GM12874 (cell line): Measurements from ENCODE around the gene CDC42EP4.

ENCODE experiments used
- TF ChIP-seq, protein P1 (sequence below): IDR thresholded peaks from 2 replicates; pipeline ENCODE4 v1.5.1; 2011; ENCODE audit warnings: low read depth, mild to moderate bottlenecking, control low read depth, low read length, moderate library complexity; ENCODE audit not compliant: insufficient read depth

The CDC42EP4 gene, protein sequence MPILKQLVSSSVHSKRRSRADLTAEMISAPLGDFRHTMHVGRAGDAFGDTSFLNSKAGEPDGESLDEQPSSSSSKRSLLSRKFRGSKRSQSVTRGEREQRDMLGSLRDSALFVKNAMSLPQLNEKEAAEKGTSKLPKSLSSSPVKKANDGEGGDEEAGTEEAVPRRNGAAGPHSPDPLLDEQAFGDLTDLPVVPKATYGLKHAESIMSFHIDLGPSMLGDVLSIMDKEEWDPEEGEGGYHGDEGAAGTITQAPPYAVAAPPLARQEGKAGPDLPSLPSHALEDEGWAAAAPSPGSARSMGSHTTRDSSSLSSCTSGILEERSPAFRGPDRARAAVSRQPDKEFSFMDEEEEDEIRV

DNA sequence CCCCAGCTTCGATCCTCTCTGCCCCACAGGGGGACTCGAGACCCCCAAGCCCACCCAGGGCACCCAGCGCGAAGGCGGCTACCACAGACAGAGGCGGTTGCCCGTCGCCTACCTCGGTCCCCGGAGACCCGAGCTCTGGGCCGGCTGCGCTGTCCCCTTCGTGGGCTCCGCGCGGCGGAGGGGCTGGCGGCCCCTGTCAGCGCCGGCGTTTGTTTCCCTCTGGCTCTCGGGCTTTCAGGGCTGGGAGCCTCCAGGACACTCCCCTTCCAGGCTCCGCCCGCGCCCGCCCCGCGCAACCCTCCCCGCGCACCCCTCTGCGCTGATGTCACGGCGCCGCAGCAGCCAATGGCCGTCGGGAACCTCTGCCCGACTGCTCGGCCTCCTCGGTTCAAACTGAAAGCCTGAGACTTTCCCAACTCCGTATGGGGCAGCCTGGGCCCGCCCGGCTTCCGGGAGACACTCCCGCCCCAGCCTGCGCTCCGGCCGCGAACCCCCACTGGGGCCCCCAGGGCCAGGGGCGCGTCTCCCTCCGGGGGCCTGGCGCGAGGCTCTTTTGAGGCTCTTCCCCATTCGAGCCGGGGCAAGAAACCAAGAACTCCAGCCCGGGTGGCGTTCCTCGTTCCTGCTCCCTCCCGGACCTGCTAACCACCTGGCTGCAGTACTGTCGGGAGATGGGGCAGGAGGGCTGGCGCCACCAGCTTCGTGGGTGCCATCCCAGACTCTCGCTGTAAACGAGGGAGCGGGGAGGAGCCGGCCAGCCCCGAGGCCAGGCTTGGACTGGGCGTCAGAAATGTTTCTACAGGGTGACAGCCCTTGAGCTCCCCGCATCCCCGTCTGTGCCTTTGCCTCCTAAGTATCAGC, at the start of gene CDC42EP4:
Gene CDC42EP4, minus strand, starts transcription at position 221 of the 861 bp plus-strand sequence. CDS start 25,501 bp downstream, outside the sequence.
- TF ChIP-seq, protein P1, sequence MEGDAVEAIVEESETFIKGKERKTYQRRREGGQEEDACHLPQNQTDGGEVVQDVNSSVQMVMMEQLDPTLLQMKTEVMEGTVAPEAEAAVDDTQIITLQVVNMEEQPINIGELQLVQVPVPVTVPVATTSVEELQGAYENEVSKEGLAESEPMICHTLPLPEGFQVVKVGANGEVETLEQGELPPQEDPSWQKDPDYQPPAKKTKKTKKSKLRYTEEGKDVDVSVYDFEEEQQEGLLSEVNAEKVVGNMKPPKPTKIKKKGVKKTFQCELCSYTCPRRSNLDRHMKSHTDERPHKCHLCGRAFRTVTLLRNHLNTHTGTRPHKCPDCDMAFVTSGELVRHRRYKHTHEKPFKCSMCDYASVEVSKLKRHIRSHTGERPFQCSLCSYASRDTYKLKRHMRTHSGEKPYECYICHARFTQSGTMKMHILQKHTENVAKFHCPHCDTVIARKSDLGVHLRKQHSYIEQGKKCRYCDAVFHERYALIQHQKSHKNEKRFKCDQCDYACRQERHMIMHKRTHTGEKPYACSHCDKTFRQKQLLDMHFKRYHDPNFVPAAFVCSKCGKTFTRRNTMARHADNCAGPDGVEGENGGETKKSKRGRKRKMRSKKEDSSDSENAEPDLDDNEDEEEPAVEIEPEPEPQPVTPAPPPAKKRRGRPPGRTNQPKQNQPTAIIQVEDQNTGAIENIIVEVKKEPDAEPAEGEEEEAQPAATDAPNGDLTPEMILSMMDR, result no peak

DNA sequence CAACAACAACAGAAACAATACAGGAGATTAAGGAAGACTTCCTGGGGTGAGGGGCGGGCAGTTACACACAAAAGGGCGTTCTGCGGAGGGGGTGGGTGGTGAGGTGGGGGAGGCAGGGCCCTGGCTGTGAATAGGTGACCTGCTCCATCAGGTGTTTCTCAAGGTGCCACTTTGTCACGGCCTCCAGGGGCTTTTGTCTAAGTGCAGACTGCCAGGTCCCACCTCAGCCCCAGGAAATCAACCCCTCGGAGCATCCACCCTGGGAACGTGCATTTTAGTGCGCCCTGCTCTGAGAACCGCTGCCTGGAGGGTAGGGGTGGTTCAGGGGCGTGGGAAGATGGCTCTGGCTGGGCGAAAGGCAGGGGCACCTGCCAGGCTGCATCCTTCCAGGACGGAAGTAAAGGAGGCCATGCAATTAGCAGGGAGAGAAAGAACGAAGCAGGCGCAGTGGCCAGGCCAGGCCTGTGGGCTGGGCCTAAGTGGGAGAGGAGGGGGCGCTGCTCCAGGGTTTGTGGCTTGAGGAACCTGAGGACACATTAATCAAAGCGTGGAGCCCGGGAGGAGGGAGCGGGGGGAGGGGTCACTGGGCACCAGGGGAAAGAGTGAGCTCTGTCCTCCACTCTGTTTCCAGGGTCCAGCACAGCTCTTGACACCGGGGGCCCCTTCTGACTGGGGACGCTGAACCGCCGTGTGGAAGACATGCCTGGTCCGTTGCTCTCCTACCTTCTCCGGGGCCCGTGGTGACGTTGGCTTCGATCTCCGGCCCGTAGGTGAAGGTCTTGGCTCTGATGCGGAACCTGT, 49.4 kb upstream of the CDC42EP4 start:
- TF ChIP-seq, protein P1, result no peak

DNA sequence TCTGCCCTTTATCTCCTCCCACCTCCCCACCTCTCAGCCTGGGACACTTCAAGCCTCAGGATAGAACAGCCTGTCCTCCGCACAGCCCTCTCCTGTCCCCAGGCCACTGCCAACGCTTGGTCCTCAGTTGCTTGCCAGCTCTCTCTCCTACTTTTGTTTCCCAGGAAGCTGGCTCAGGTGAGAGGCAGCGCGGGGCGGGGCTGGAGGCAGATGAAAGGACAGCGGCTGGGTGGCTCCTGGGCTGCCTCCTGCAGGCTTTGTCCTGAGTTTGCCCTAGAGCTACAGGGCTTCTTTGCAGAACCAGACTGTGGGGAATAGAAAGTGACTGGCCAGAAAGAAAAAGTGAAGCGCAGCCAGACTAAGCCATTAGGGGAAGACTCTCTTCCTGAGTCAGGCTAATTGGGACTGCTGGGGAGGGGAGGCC, 48.2 kb upstream of the CDC42EP4 start:
- TF ChIP-seq, protein P1, result no peak

DNA sequence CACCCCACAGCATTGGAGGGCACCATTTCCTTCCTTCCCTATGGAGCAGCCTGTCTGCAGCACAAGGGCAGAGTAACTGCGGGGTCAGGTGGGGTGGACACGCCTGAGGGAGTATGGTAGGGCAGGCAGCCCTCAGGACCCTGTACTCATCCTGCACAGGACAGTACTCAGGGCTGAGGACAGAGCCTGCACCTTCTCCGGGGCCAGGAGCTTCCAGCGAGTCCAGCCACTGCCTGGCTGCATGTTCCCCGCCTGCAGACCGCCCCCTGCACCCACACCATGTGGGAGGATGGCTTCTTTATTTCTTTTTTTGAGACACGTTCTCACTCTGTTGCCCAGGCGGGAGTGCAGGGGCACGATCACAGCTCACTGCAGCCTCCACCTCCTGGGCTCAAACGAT, 47.6 kb upstream of the CDC42EP4 start:
- TF ChIP-seq, protein P1, result no peak

DNA sequence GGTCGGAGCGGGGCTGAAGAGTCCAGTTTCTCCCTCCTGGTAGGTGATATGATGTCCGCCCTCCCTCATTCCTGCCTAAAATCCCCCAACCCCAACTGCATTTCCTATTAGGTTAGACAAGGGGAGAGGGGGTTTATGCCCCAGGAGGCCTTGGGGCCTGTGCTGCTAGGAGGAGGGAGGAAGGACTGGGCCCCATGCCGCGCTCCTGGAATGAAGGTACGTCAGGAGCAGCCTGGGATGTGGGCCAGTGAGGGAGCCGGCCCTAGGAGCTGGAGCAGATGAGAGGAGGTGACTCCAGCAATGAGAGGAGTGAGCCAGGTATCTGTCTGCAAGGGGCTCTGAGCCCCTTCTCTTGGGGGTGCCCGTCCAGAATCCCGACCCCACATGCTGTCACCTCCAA, 46.9 kb upstream of the CDC42EP4 start:
- TF ChIP-seq, protein P1, result no peak

DNA sequence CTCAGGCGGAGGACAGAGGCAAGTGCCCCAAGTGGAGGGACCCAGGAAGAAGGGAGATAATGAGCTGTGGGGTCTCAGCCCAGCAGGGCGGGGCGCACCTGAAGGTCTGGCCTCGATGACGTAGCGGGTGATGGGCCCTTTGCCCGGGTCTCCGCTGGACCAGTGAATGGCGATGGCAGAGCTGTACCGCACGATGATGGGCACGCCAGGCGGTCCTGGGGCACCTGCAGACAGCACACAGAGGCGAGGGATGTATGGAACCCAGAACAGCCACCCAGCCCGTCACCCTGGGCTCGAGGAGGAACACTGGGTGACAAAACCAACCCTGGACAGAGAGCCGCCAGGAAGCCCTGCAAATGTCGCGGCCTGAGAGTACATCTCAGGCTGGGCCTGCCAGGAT, 46.2 kb upstream of the CDC42EP4 start:
- TF ChIP-seq, protein P1, result no peak

DNA sequence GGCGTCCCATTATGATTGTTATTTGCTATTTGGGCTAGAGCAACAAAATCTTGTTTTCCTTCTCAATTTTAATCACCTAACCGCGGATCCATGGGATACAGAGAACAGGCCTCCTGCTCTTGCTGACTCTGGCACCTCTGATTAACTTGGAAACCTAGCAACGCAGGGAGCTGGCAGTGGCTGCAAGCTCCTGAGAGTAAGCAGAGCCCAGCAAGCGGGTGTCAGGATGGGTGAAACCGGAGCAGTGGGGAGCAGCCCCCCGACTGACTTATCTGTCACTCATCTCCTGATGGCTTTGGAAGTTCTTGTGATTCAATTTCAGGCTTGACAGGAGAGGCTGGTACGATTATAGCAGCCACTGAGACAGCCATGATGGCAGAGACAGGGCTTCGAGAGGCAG, 45.5 kb upstream of the CDC42EP4 start:
- TF ChIP-seq, protein P1, result no peak
